Caco-2 (cell line): Measurements from ENCODE around the gene CTNND2. TPM values are rescaled to one million over a fixed set of nuclear protein-coding genes. Genes with fewer than 3 reads are reported as not detected.
"Not testable (repeated sequence)": the region's sequence is repeated elsewhere in the genome, so short reads cannot be mapped to it uniquely, and the experiment has no call there.

Source experiments
- BruUV-seq: library from RNA; stranded (reverse); fragments of 400-500 nt; replicated peaks from 2 replicates; lab custom pipeline; 2021; lab: Mats Ljungman, UMichigan
- CTCF ChIA-PET: fragments of 300-600 bp; sonication (Branson Sonifier 250); formaldehyde crosslinking; loops from one replicate; lab custom pipeline; 2022; ENCODE audit warnings: antibody characterized with exemption; lab: Charles Lee
- POLR2A ChIA-PET: fragments of 300-600 bp; sonication (Branson Sonifier 250); formaldehyde crosslinking; loops from one replicate; lab custom pipeline; 2022; ENCODE audit warnings: antibody characterized with exemption; lab: Charles Lee
- DNase-seq, 2 experiments: peaks; one replicate each; pipeline versions ENCODE4 v3.0.0 to v3.0.0-alpha.2; 2020 to 2022
- H3K27me3 ChIP-seq: replicated peaks from 2 replicates; pipeline ENCODE4 v1.6.0; 2011; ENCODE audit warnings: low read length; ENCODE audit not compliant: control insufficient read depth, insufficient read depth
- H3K36me3 ChIP-seq: 2 replicates; pipeline ENCODE4 v1.5.1; 2011; ENCODE audit warnings: low read length; ENCODE audit not compliant: control insufficient read depth, insufficient read depth
- H3K4me1 ChIP-seq: fragments of 250-450 bp; sonication (Bioruptor Pico); 2 replicates; pipeline ENCODE4 v1.5.1; 2020; ENCODE audit warnings: mild to moderate bottlenecking
- H3K4me3 ChIP-seq: 2 replicates; pipeline ENCODE4 v1.5.1; 2011; ENCODE audit warnings: low read depth, mild to moderate bottlenecking, control low read depth, low read length
- H3K9me3 ChIP-seq: fragments of 250-450 bp; sonication (Bioruptor Pico); 2 replicates; pipeline ENCODE4 v1.5.1; 2020; ENCODE audit warnings: mild to moderate bottlenecking, moderate library complexity
- H3K27ac Mint-ChIP-seq: one replicate; pipeline ENCODE4 v1.8.0; 2022; ENCODE audit warnings: mixed read lengths; ENCODE audit not compliant: unreplicated experiment
- H3K27me3 Mint-ChIP-seq: one replicate; pipeline ENCODE4 v1.8.0; 2022; ENCODE audit warnings: mixed read lengths; ENCODE audit not compliant: insufficient read depth, unreplicated experiment
- H3K36me3 Mint-ChIP-seq: one replicate; pipeline ENCODE4 v1.8.0; 2022; ENCODE audit warnings: mild to moderate bottlenecking, mixed read lengths; ENCODE audit not compliant: insufficient read depth, unreplicated experiment
- H3K4me1 Mint-ChIP-seq: one replicate; pipeline ENCODE4 v1.8.0; 2022; ENCODE audit warnings: low read depth, mixed read lengths; ENCODE audit not compliant: unreplicated experiment
- H3K4me3 Mint-ChIP-seq: one replicate; pipeline ENCODE4 v1.8.0; 2022; ENCODE audit warnings: mild to moderate bottlenecking, moderate library complexity, mixed read lengths; ENCODE audit not compliant: unreplicated experiment
- H3K9me3 Mint-ChIP-seq: one replicate; pipeline ENCODE4 v1.8.0; 2022; ENCODE audit warnings: mixed read lengths; ENCODE audit not compliant: unreplicated experiment
- CTCF ChIP-seq, 2 experiments: fragments of 200-600 bp in 1 of 2; IDR thresholded peaks; 1 replicate in 1 of 2; 2 replicates in 1 of 2; pipeline versions ENCODE4 v1.5.1 to v1.8.0; 2011 to 2022; ENCODE audit warnings: antibody characterized with exemption in 1 of 2, control low read depth in 1 of 2, inconsistent platforms in 1 of 2, low read depth in 1 of 2, low read length in 1 of 2, mild to moderate bottlenecking in 1 of 2, moderate library complexity in 1 of 2; ENCODE audit not compliant: insufficient read depth in 1 of 2, severe bottlenecking in 1 of 2, unreplicated experiment in 1 of 2
- intact Hi-C: fragments of 100-400 bp; cut with micrococcal nuclease; formaldehyde crosslinking; loops from one replicate; pipeline ENCODE4 v1.10.0; 2022; ENCODE audit not compliant: unreplicated experiment
- total RNA-seq: library from RNA; stranded (reverse); gene quantifications from 2 replicates; pipeline ENCODE4 v1.2.3, GENCODE V29; 2022

CTNND2 gene
- total RNA-seq, 1 experiment from 2014 or later = 0.32 TPM

- Histone ChIP-seq H3K4me1 (no peaks in the 10 kb centered on the region), H3K27me3 (no peaks in the 10 kb centered on the region), H3K4me3 (no peak overlapping the region), H3K36me3 (no peaks in the 10 kb centered on the region), H3K9me3 (no peaks in the 10 kb centered on the region; the same call in 1 of the 2 replicates)
- ChIA-PET POLR2A (no interaction called here), CTCF (no interaction called here)
- H3K36me3 Mint-ChIP-seq = no peaks in the 10 kb centered on the region
- no peak for TF ChIP-seq CTCF (IDR thresholded peaks at IDR 0.05; ENCODE audit: insufficient read depth in 1 of 2, low read depth in 1 of 2, low read length in 1 of 2, severe bottlenecking in 1 of 2, unreplicated experiment in 1 of 2)
- H3K27me3 Mint-ChIP-seq = no peaks in the 10 kb centered on the region
- no peak overlapping the region for H3K27ac Mint-ChIP-seq
- no peak overlapping the region for H3K4me3 Mint-ChIP-seq
- intact Hi-C loops = no loop called here
- H3K4me1 Mint-ChIP-seq = no peaks in the 10 kb centered on the region
- peaks cover 10% of the 10 kb centered on the region for H3K9me3 Mint-ChIP-seq
- DNase-seq = no peak
- no TSS peak for BruUV-seq
These were observed 488.5 kb downstream of the CTNND2 start for GRCh38 chr5:11415751-11416150.

GRCh38 chr5:11414732-11415131, 489.5 kb downstream of the CTNND2 start:
- H3K4me1 ChIP-seq, H3K9me3 Mint-ChIP-seq, BruUV-seq, H3K27ac Mint-ChIP-seq, H3K4me3 ChIP-seq, CTCF ChIA-PET, H3K27me3 ChIP-seq, H3K4me1 Mint-ChIP-seq, POLR2A ChIA-PET, H3K36me3 Mint-ChIP-seq, intact Hi-C loops, H3K4me3 Mint-ChIP-seq, H3K36me3 ChIP-seq, H3K9me3 ChIP-seq, DNase-seq, H3K27me3 Mint-ChIP-seq: not testable (repeated sequence)

- no peaks in the 10 kb centered on the region for H3K4me1 Mint-ChIP-seq
- H3K9me3 Mint-ChIP-seq = no peaks in the 10 kb centered on the region
- CTCF ChIA-PET = no interaction called here
- Histone ChIP-seq H3K9me3 (no peaks in the 10 kb centered on the region), H3K4me3 (no peak overlapping the region), H3K36me3 (no peaks in the 10 kb centered on the region), H3K4me1 (no peaks in the 10 kb centered on the region), H3K27me3 (no peaks in the 10 kb centered on the region)
- POLR2A ChIA-PET = no interaction called here
- H3K27ac Mint-ChIP-seq = no peak overlapping the region
- no peaks in the 10 kb centered on the region for H3K36me3 Mint-ChIP-seq
- H3K27me3 Mint-ChIP-seq = no peaks in the 10 kb centered on the region
- H3K4me3 Mint-ChIP-seq = no peak overlapping the region
- TF ChIP-seq CTCF (IDR thresholded peaks at IDR 0.05; ENCODE audit: insufficient read depth in 1 of 2, low read depth in 1 of 2, low read length in 1 of 2, severe bottlenecking in 1 of 2, unreplicated experiment in 1 of 2) = no peak
- BruUV-seq = no TSS peak
- intact Hi-C loops = no loop called here
- no peak for DNase-seq
These were observed 492.6 kb downstream of the CTNND2 start for GRCh38 chr5:11411621-11412020.
